Esophagus muscularis mucosa (tissue), 4 donors: ENCODE data around the gene RIOK2. TPM values are rescaled to one million over a fixed set of nuclear protein-coding genes. Genes with fewer than 3 reads are reported as not detected.
A peak's percentile ranks its signal among the peaks of the same experiment; 100 is the strongest.

Experiments
- DNase-seq: peaks from one replicate; pipeline ENCODE4 v3.0.0-alpha.2; 2017; ENCODE audit errors: extremely low spot score
- H3K27ac ChIP-seq, 4 donors: fragments of 200-600 bp; sonication (generic); replicated peaks in 1 of 4; 1 replicate in 3 of 4; 2 replicates in 1 of 4; pipeline ENCODE4 v1.5.1; 2016 to 2019; ENCODE audit warnings: mild to moderate bottlenecking in 1 of 4
- H3K27me3 ChIP-seq, 4 donors: fragments of 200-600 bp; sonication (generic); one replicate each; pipeline versions ENCODE4 v1.5.1 to v1.6.0; 2016 to 2019
- H3K36me3 ChIP-seq, 4 donors: fragments of 200-600 bp; sonication (generic); one replicate each; pipeline ENCODE4 v1.5.1; 2016 to 2019
- H3K4me1 ChIP-seq, 4 donors: fragments of 200-600 bp; sonication (generic); one replicate each; pipeline ENCODE4 v1.5.1; 2016 to 2019
- H3K4me3 ChIP-seq, 4 donors: fragments of 200-600 bp; sonication (generic); 1 replicate in 2 of 4; 2 replicates in 2 of 4; pipeline ENCODE4 v1.5.1; 2016 to 2019; ENCODE audit warnings: mild to moderate bottlenecking in 4 of 4, moderate library complexity in 1 of 4
- H3K9me3 ChIP-seq, 4 donors: fragments of 200-600 bp; sonication (generic); 1 replicate in 3 of 4; 2 replicates in 1 of 4; pipeline ENCODE4 v1.5.1; 2016 to 2019
- EP300 ChIP-seq: sonication (generic); formaldehyde crosslinking; IDR thresholded peaks from one replicate; pipeline ENCODE4 v1.6.1; 2017; ENCODE audit warnings: antibody characterized with exemption
- POLR2A ChIP-seq: fragments of 450-650 bp; IDR thresholded peaks from one replicate; pipeline ENCODE4 v1.6.1; 2017; ENCODE audit warnings: antibody characterized with exemption, moderate library complexity, mild to moderate bottlenecking, low read depth
- POLR2AphosphoS5 ChIP-seq, 2 donors: sonication (generic); formaldehyde crosslinking; IDR thresholded peaks; one replicate each; pipeline ENCODE4 v1.6.1; 2017; ENCODE audit warnings: antibody characterized with exemption in 2 of 2
- WGBS: methylation state at CpG from one replicate; pipeline ENCODE4 v1.1.5; 2018; 5-methylcytosine and 5-hydroxymethylcytosine counted together
- intact Hi-C: fragments of 100-400 bp; cut with DNase I; formaldehyde crosslinking; loops from one replicate; pipeline ENCODE4 v1.15.1; 2023
- total RNA-seq, 4 donors: library from RNA; depleted of rRNA; stranded (reverse); fragments of >200 nt; gene quantifications; one replicate each; pipeline versions ENCODE4 v1.1.0 to v1.2.1, GENCODE V29; 2016
- TF ChIP-seq, protein P1 (sequence below), 3 experiments: fragments of 200-600 bp in 2 of 3; fragments of 450-650 bp in 1 of 3; sonication (generic) in 2 of 3; IDR thresholded peaks; one replicate each; pipeline ENCODE4 v1.5.1; 2017 to 2019; ENCODE audit warnings: antibody characterized with exemption in 3 of 3, mild to moderate bottlenecking in 2 of 3, moderate library complexity in 1 of 3

RIOK2 gene
- total RNA-seq, 4 donors from 2014 or later = 9.4 to 28.8 (median 18.7) TPM

DNA sequence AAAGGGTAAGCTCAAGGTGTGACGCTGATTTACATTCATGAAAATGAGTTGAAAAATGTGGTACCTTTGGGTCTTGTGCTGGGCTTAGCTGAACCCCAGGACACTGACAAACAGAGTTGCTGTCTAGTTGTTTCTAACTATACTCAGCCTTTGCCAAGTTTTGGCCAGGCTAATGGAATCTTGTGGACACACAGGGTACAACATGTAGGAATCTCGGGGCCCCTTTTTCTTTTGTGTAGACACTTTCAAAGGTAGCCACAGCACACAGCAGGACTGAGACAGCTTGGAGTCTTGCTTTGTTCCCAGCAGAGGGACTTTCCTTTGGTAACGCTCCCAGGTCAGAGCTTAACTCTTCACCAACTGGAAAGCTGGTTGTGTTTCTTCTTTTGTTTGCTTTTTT, 48.4 kb downstream of the RIOK2 start:
- WGBS = 92% methylated on average over 3 of the region's 3 CpGs

DNA sequence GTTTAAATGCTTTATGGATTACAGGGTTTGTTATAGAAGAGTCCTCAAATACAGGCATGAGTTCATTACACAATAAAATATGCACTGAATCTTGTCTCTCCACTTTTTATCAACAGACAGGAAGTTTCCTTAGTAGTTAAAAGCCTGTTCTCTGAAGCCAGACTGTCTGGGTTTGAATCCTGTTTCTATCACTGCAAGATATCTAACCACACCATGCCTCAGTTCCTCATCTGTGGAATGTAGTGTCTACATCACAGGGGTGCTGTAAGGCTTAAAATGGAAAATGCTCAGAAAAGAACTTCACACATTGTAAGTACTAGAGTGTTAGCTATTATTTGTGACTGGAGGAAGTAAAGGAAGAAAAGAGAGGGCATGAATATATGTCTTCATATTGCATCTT, 49.9 kb downstream of the RIOK2 start:
- intact Hi-C loops = no loop called here
- DNase-seq = no peak
- TF ChIP-seq POLR2A (no peak), POLR2AphosphoS5 (IDR thresholded peaks at IDR 0.05) (no peak), EP300 (no peak)
- TF ChIP-seq, protein P1, sequence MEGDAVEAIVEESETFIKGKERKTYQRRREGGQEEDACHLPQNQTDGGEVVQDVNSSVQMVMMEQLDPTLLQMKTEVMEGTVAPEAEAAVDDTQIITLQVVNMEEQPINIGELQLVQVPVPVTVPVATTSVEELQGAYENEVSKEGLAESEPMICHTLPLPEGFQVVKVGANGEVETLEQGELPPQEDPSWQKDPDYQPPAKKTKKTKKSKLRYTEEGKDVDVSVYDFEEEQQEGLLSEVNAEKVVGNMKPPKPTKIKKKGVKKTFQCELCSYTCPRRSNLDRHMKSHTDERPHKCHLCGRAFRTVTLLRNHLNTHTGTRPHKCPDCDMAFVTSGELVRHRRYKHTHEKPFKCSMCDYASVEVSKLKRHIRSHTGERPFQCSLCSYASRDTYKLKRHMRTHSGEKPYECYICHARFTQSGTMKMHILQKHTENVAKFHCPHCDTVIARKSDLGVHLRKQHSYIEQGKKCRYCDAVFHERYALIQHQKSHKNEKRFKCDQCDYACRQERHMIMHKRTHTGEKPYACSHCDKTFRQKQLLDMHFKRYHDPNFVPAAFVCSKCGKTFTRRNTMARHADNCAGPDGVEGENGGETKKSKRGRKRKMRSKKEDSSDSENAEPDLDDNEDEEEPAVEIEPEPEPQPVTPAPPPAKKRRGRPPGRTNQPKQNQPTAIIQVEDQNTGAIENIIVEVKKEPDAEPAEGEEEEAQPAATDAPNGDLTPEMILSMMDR (IDR thresholded peaks at IDR 0.05) = no peak
- Histone ChIP-seq H3K27me3 (no peaks in the 10 kb centered on the region), H3K9me3 (no peaks in the 10 kb centered on the region), H3K27ac (no peak overlapping the region), H3K4me3 (no peak overlapping the region), H3K36me3 (no peaks in the 10 kb centered on the region), H3K4me1 (peaks cover 0 to 4% (median 0%) of the 10 kb centered on the region in 4 donors)

More for the DNA sequence above, 48.4 kb downstream of the RIOK2 start:
- TF ChIP-seq POLR2AphosphoS5 (IDR thresholded peaks at IDR 0.05) = no peak
- TF ChIP-seq EP300 = no peak
- TF ChIP-seq, protein P1 (IDR thresholded peaks at IDR 0.05) = no peak
- no peak for TF ChIP-seq POLR2A
- intact Hi-C loops = no loop called here
- no peak overlapping the region for H3K27ac ChIP-seq
- H3K27me3 ChIP-seq = no peaks in the 10 kb centered on the region
- no peaks in the 10 kb centered on the region for H3K9me3 ChIP-seq
- H3K4me3 ChIP-seq = no peak overlapping the region
- H3K36me3 ChIP-seq = no peaks in the 10 kb centered on the region
- no peak for DNase-seq
- H3K4me1 ChIP-seq = peaks cover 0 to 4% (median 0%) of the 10 kb centered on the region in 4 donors

DNA sequence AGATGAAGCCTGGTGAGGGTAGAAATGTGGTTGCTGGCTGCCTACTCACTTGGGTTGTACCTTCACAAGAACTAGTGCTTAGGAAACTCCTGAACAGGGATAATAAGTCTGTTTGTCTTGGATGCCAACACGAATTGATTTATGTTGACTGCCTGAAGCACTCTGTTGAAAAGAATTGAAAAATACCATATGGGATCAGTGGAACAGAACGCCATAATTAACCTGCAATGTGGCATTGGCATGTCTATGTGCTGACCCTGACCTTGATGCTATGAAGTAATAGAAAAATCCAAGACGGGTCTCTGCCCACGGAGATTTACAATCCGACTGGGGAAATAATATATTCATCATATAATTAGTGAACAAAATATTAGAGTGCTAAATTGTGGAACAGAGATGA, 51.1 kb downstream of the RIOK2 start:
- Histone ChIP-seq H3K27me3 (no peaks in the 10 kb centered on the region), H3K9me3 (no peaks in the 10 kb centered on the region), H3K36me3 (no peaks in the 10 kb centered on the region), H3K27ac (no peak overlapping the region), H3K4me3 (no peak overlapping the region), H3K4me1 (peaks cover 0 to 4% (median 0%) of the 10 kb centered on the region in 4 donors)
- WGBS = 76% methylated on average over 5 of the region's 5 CpGs
- TF ChIP-seq, protein P1 (IDR thresholded peaks at IDR 0.05) = no peak
- TF ChIP-seq EP300 = no peak
- TF ChIP-seq POLR2A = no peak
- no peak for TF ChIP-seq POLR2AphosphoS5 (IDR thresholded peaks at IDR 0.05)
- intact Hi-C loops = no loop called here
- no peak for DNase-seq

DNA sequence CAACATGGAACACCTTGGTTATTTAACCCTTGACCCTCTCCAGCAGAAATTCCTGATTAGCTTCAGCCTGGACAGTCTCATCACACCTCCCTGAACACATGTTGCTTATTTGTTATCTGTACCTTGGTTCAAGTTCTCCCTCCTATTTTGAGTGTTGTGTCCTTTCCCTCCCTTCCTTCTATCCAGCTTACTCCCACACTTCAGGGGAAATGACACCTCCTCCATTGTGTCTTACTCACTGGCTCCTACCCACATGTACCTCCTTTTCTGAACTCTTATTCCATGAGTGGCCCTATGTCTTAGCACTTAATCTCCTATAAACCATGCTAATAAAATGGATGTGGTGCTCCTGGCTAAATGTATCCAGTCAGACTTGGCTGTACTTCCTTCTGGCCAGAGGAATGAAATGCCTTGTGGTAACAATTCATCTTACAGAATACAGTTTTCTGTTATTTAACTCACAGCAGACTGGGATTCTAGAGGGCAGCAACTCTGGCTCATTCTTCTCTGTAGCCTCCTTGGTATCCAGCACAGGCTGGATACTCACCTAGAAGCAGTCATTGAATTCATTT, 51.8 kb downstream of the RIOK2 start:
- Histone ChIP-seq H3K27me3 (no peaks in the 10 kb centered on the region), H3K27ac (no peak overlapping the region), H3K4me1 (peaks cover 0 to 4% (median 0%) of the 10 kb centered on the region in 4 donors), H3K4me3 (no peak overlapping the region), H3K9me3 (no peaks in the 10 kb centered on the region), H3K36me3 (no peaks in the 10 kb centered on the region)
- TF ChIP-seq POLR2A = no peak
- no peak for TF ChIP-seq EP300
- TF ChIP-seq, protein P1 (IDR thresholded peaks at IDR 0.05) = no peak
- TF ChIP-seq POLR2AphosphoS5 (IDR thresholded peaks at IDR 0.05) = no peak
- intact Hi-C loops = no loop called here
- no peak for DNase-seq

DNA sequence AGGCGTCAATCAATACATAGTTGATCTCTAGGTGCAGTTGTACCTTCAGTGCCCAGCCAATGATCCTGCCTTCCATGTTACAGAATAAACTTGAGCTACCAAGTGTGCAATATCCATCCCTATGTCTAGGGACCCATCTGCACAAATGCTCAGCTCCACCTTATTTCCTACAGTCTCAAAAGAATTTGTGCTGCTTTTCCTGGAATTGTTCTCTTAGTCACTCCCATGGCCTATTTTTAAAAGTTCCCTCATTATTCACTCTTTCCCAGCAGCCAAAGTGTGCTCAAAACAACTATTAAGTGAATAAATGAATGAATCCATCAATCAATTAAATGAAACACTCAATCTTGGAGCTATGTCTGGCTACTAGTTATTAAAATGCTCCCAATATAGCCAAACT, 55.3 kb downstream of the RIOK2 start:
- peak; percentile 12 for DNase-seq
- 78% methylated on average over 1 of the region's 1 CpG for WGBS
- H3K4me1 ChIP-seq = peaks cover 0 to 4% (median 0%) of the 10 kb centered on the region in 4 donors
- TF ChIP-seq, protein P1 (IDR thresholded peaks at IDR 0.05) = no peak
- TF ChIP-seq POLR2AphosphoS5 (IDR thresholded peaks at IDR 0.05) (no peak), POLR2A (no peak), EP300 (no peak)
- no peaks in the 10 kb centered on the region for H3K27me3 ChIP-seq
- H3K9me3 ChIP-seq = no peaks in the 10 kb centered on the region
- intact Hi-C loops = no loop called here
- no peak overlapping the region for H3K4me3 ChIP-seq
- no peak overlapping the region for H3K27ac ChIP-seq
- no peaks in the 10 kb centered on the region for H3K36me3 ChIP-seq
